Panc1 (cell line): ENCODE measurements around the gene CHURC1. TPM values are rescaled to one million over a fixed set of nuclear protein-coding genes. Genes with fewer than 3 reads are reported as not detected.

ENCODE experiments used
- ATAC-seq: fragments of 200-7000 bp; cut with Tn5 transposase; 2 replicates; pipeline ENCODE4 v1.9.1; 2020; ENCODE audit warnings: mild to moderate bottlenecking, moderate library complexity
- BruUV-seq: library from RNA; stranded (reverse); fragments of 400-500 nt; replicated peaks from 2 replicates; lab custom pipeline; 2021; lab: Mats Ljungman, UMichigan
- CTCF ChIA-PET: fragments of 300-600 bp; sonication (Branson Sonifier 250); formaldehyde crosslinking; loops from one replicate; lab custom pipeline; 2022; ENCODE audit warnings: antibody characterized with exemption; lab: Charles Lee
- POLR2A ChIA-PET: fragments of 300-600 bp; sonication (Branson Sonifier 250); formaldehyde crosslinking; loops from one replicate; lab custom pipeline; 2022; ENCODE audit warnings: antibody characterized with exemption; lab: Charles Lee
- DNase-seq: peaks from one replicate; pipeline ENCODE4 v3.0.0-alpha.2; 2010; ENCODE audit warnings: low read depth, low spot score
- H3K27ac ChIP-seq: 2 replicates; pipeline ENCODE4 v1.5.1; 2011; ENCODE audit warnings: mild to moderate bottlenecking, low read length, inconsistent platforms
- H3K27me3 ChIP-seq: fragments of 200-500 bp; sonication (Bioruptor generic); 2 replicates; pipeline ENCODE4 v1.6.0; 2014; ENCODE audit warnings: low read length, inconsistent platforms; ENCODE audit not compliant: control insufficient read depth, insufficient read depth
- H3K36me3 ChIP-seq: fragments of 200-500 bp; sonication (Bioruptor generic); 2 replicates; pipeline ENCODE4 v1.5.1; 2014; ENCODE audit warnings: inconsistent platforms, mild to moderate bottlenecking, low read length, moderate library complexity; ENCODE audit not compliant: control insufficient read depth, insufficient read depth
- H3K4me1 ChIP-seq: 2 replicates; pipeline ENCODE4 v1.5.1; 2011; ENCODE audit warnings: inconsistent platforms, mild to moderate bottlenecking, low read length, moderate library complexity; ENCODE audit not compliant: control insufficient read depth, insufficient read depth
- H3K4me3 ChIP-seq, 2 experiments: 2 replicates each; pipeline ENCODE4 v1.5.1; 2011 to 2012; ENCODE audit warnings: low read depth in 2 of 2, low read length in 2 of 2, mild to moderate bottlenecking in 2 of 2, inconsistent platforms in 1 of 2, moderate library complexity in 1 of 2
- H3K9me3 ChIP-seq: fragments of 200-500 bp; sonication (Bioruptor generic); 2 replicates; pipeline ENCODE4 v1.5.1; 2014; ENCODE audit warnings: low read depth, mild to moderate bottlenecking, inconsistent platforms, low read length, moderate library complexity; ENCODE audit not compliant: control insufficient read depth, insufficient read depth
- CTCF ChIP-seq: fragments of 450-650 bp; IDR thresholded peaks from 2 replicates; pipeline ENCODE4 v1.5.1; 2017; ENCODE audit warnings: mild to moderate bottlenecking
- POLR2AphosphoS5 ChIP-seq: IDR thresholded peaks from 2 replicates; pipeline ENCODE4 v1.6.1; 2012; ENCODE audit warnings: mild to moderate bottlenecking, low read depth, low read length, moderate library complexity
- REST ChIP-seq, 2 experiments: IDR thresholded peaks; 2 replicates each; pipeline ENCODE4 v1.6.1; 2011 to 2012; ENCODE audit warnings: low read depth in 2 of 2, control low read depth in 1 of 2, low read length in 1 of 2, mild to moderate bottlenecking in 1 of 2, moderate library complexity in 1 of 2; ENCODE audit not compliant: insufficient read depth in 1 of 2
- SIN3A ChIP-seq: IDR thresholded peaks from 2 replicates; pipeline ENCODE4 v1.6.1; 2012; ENCODE audit warnings: low read depth, mild to moderate bottlenecking, low read length, moderate library complexity, borderline replicate concordance; ENCODE audit not compliant: insufficient read depth
- TCF7L2 ChIP-seq: IDR thresholded peaks from 2 replicates; pipeline ENCODE4 v1.6.1; 2011; ENCODE audit warnings: mild to moderate bottlenecking, low read depth, low read length, inconsistent platforms
- in situ Hi-C: cut with HindIII; loops from 2 replicates; pipeline ENCODE4 v1.10.0; 2016; ENCODE audit warnings: low sequenced_read_pairs, low pct_unique_long_range_greater_than_20kb
- intact Hi-C: fragments of 100-400 bp; cut with micrococcal nuclease; formaldehyde crosslinking; loops from one replicate; pipeline ENCODE4 v1.10.0; 2022; ENCODE audit not compliant: unreplicated experiment
- total RNA-seq: library from RNA; stranded (reverse); gene quantifications from one replicate; pipeline ENCODE4 v1.2.1, GENCODE V29; 2021; ENCODE audit not compliant: unreplicated experiment

The CHURC1 gene
- total RNA-seq, 1 experiment from 2014 or later: 55.6 TPM

DNA sequence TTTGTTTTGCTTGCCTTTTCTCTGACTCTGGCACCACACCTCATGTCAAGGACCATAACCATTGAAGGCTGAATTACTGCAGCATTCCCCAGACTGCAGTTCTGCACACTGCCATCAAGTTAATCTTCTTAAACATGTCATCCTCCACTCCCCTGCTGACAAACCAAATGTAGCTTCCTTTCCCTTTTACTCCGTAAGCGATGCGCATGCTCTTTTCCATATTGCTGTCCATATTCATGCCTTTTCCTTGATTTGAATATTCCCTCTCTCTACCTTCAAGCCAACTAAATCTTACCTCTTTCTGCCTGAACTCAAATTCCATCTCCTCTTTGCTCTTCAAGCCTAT, 14.7 kb downstream of the CHURC1 start:
- no peak overlapping the region for H3K27ac ChIP-seq
- POLR2A ChIA-PET: no interaction called here
- no TSS peak for BruUV-seq
- no peaks in the 10 kb centered on the region for H3K9me3 ChIP-seq
- in situ Hi-C loops: no loop called here
- peaks cover 33% of the 10 kb centered on the region for H3K36me3 ChIP-seq
- intact Hi-C loops: no loop called here
- TF ChIP-seq TCF7L2: no peak
- H3K27me3 ChIP-seq: no peaks in the 10 kb centered on the region
- no peaks in the 10 kb centered on the region for H3K4me1 ChIP-seq
- CTCF ChIA-PET: no interaction called here
- DNase-seq (no peak), ATAC-seq (no peak)
- H3K4me3 ChIP-seq: no peak overlapping the region

GRCh38 chr14:64930085-64930843, 16.0 kb downstream of the CHURC1 start:
- Histone ChIP-seq H3K27ac (no peak overlapping the region), H3K4me1 (no peaks in the 10 kb centered on the region), H3K27me3 (no peaks in the 10 kb centered on the region), H3K9me3 (no peaks in the 10 kb centered on the region), H3K36me3 (peaks cover 31% of the 10 kb centered on the region), H3K4me3 (no peak overlapping the region)
- ChIA-PET CTCF (no interaction called here), POLR2A (no interaction called here)
- ATAC-seq (no peak), DNase-seq (no peak)
- no TSS peak for BruUV-seq
- TF ChIP-seq SIN3A (no peak), CTCF (no peak), REST (IDR thresholded peaks at IDR 0.05; ENCODE audit: insufficient read depth in 1 of 2, low read depth in 2 of 2, low read length in 1 of 2) (no peak), POLR2AphosphoS5 (no peak), TCF7L2 (no peak)
- in situ Hi-C loops: no loop called here
- intact Hi-C loops: no loop called here

DNA sequence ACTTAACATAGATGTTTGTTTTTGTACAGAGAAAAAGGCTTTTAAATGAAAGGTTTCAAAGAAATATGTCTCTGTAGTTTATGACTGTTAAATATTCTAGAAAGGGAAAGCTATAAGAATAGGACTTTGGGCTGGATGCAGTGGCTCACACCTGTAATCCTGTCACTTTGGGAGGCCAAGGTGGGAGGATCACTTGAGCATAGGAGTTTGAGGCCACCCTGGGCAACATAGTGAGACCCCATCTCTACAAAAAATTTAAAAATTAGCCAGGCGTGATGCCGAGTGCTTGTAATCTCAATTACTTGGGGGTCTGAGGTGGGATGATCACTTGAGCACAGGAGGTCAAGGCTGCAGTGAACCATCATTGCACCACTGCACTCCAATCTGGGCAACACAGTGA, 16.9 kb downstream of the CHURC1 start:
- CTCF ChIA-PET: no interaction called here
- Histone ChIP-seq H3K4me1 (no peaks in the 10 kb centered on the region), H3K9me3 (no peaks in the 10 kb centered on the region), H3K27me3 (no peaks in the 10 kb centered on the region), H3K4me3 (no peak overlapping the region), H3K36me3 (peaks cover 31% of the 10 kb centered on the region), H3K27ac (no peak overlapping the region)
- no peak for DNase-seq
- POLR2A ChIA-PET: no interaction called here
- TF ChIP-seq TCF7L2: no peak
- no peak for TF ChIP-seq REST (IDR thresholded peaks at IDR 0.05; ENCODE audit: insufficient read depth in 1 of 2, low read depth in 2 of 2, low read length in 1 of 2)
- no peak for TF ChIP-seq CTCF
- TF ChIP-seq POLR2AphosphoS5: no peak
- TF ChIP-seq SIN3A: no peak
- no peak for ATAC-seq
- in situ Hi-C loops: no loop called here
- intact Hi-C loops: no loop called here
- BruUV-seq: no TSS peak
